Measurements from ENCODE around the gene TOM1L2.
"Not testable (repeated sequence)": the region's sequence is repeated elsewhere in the genome, so short reads cannot be mapped to it uniquely, and the experiment has no call there.

The TOM1L2 gene

DNA sequence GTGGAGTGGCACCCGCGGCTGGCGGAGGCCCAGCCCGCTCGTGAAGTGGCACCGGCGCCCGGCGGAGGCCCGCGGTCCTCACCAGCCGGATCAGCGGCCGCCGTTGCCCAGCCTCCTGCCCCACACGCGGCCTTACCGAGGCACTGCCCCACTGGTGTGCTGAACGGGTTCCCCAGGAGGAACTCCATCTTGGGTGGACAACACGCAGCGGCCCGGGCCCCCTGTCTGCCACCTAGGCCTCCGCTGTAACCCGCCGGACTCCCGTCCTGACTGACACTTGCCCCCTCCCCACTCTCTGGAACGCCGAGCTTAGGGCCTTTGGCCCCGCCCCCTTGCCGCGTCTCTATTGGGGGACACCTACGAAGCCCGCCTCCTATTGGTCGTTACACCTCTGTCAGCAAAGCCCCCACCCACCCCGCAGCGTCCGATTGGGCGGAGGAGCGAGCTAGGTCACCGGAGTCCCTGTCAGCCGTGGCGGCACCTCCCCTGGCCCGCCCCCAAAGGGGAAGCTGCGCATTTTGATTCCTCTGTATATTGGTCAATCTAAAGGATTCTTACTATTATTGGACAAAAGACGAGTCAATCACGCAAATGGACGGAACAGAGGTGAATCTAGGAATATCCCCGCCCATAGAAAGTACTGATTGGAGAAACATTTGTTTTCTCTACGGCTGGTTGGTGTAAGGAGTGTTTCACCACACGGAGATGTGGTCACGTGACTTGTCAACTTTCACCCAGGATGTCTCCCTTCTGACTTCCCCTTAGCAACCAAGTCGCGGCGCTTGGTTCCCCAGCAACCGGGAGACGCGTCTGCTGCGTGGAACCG is at the start of gene TOM1L2, which contains the start of gene DRC3:
Gene TOM1L2 (minus strand): TSS at position 275 of the 826 bp plus-strand sequence. CDS start 87 bp downstream, at position 188.
Gene DRC3 (plus strand): TSS at position 737 of the 826 bp plus-strand sequence. CDS start 4,737 bp downstream, outside the sequence.
- peak; percentile 96 for DNase-seq

DNA sequence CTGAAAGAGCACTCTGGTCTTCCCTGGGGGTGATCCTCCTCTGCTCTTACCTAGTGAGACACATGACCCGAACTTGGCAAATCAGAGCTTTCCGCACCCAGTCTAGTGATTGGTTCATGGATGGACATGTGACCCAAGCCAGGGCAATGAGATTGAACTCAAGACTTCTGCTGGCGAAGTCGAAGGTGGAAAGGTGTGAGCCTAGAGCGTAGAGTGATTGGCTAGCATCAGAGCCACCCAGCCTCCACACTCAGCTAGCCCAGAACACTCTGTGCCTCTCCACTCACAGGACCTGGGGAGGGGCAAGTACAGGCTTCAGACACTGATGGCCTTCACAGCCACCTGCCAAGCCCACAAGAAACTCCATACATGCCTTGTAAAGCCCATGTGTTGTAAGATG is 49.2 kb upstream of the TOM1L2 start:
- DNase-seq = no peak

DNA sequence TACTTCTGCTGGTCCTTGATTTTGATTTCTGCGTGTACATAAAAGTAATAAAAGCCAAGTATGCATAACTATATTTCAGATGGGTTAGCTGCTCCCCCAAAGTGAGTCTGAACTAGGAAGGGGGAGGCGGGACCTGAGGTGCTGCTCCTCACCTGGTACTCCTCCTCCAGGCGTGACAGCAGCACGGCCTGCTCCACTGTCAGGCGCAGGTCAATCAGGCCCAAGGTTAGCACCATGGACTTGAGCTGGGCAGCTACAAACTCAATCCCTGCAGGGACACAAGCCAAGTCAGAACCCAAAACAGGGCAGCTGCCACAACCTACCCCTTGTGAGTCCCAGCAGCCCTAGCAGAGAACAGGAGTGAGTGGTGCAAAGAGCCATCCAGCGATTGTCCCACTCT is 48.8 kb upstream of the TOM1L2 start:
- no peak for DNase-seq

DNA sequence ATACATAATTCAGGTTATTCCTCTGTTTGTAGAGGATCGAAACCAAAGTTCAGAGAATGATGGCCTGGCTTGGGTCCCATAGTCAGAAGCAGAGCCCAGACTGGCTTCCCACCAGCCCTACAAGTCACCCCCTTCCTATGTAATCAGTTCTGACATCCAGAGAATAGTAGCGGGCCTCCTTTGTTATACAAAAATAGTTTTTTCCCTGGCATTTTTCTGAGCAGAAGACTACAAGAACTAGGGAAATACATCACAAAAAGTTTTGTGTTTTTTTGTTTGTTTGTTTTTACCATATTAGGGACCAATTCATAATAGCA is 47.6 kb upstream of the TOM1L2 start:
- DNase-seq = no peak

DNA sequence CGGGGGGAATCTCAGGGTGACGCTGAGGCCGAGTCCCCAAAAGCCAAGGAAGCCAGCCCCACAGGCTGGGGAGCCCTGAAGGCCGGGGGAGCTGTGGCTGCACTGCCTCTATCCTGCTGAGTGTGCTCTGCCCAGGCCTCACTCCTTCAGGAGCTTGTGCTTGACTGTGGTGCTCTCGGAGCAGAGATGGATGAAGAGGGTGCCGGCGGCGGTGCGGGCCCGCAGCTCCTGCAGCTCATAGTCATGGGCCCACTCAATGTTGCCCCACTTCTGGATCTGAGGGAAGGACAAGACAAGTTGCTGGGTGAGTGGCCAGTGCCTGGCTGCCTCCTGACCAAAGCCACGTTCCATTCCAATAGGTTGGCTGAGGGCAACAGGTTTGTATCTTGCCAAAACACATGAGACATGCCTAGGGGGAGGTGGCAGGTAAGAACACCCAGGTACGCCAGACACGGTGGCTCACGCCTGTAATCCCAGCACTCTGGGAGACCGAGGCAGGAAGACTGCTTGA is 46.3 kb upstream of the TOM1L2 start:
- no peak for DNase-seq

DNA sequence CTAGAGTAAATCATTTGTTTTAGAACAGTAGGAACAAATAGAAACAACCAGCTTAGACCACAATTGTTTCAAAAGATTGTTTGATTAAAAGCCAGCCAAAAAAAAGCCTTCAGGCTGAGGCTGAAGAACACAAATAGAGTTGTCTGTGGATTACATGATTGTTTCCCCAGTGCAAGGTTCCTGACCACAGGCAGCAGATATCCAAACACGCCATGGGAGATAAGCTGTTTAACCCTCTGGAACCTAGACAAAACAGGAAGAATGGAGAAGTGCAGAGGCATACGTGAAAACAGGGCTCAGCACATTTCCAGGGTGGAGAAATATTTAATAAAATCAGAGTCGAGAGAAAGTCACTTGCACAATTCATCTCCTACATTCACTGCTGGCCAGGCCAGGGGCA is 45.8 kb upstream of the TOM1L2 start:
- DNase-seq = no peak

DNA sequence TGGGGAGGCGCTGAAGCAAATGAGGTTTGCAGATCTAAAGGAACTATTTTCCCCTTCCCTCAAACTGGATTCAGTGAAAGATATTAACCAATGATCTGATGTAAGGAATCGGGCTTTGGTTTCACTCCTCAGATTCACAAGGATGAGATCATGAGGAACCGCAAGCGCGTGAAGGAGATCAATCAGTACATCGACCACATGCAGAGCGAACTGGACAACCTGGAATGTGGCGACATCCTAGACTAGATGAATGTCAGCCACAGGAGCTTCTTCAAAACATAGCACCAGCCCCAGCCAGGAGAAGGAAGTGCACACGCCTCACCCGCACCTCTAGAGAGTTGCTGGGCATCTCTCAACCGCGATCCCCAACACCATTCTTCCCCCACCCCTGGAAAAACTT is 44.2 kb upstream of the TOM1L2 start:
- DNase-seq = no peak

DNA sequence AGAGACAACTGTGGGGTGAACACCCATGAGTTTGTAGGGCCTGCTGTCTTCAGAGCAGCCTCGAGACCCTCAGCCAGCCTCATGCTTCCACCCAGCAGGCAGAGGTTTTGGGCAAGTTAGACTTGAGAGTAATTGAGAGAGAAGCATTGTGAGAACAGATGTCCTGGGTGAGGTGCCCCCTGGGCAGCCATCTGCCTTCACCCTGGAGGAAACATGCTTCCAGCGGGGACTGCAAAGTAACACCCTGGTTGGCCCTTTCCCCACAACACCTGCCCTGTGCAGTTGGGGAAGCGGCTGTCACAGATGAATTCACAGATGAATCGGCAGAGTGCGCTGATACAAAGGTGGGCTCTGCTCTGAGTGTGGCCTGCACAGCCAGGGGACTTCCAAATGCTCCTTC is 43.4 kb upstream of the TOM1L2 start:
- no peak for DNase-seq

DNA sequence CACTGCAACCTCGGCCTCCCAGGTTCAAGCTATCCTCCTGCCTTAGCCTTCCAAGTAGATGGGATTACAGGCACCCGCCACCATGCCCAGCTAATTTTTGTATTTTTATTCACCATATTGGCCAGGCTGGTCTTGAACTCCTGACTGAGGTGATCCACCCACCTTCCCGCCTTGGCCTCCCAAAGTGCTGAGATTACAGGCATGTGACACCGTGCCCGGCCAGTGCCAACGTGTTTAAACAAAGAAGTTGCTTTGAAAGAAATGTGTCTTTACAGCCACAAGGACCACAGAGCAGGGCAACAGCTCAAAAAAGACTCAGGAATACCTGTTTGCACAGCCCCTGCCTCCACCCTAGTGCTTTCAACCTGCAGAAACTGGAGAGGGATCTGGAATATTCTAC is 41.8 kb upstream of the TOM1L2 start:
- no peak for DNase-seq

DNA sequence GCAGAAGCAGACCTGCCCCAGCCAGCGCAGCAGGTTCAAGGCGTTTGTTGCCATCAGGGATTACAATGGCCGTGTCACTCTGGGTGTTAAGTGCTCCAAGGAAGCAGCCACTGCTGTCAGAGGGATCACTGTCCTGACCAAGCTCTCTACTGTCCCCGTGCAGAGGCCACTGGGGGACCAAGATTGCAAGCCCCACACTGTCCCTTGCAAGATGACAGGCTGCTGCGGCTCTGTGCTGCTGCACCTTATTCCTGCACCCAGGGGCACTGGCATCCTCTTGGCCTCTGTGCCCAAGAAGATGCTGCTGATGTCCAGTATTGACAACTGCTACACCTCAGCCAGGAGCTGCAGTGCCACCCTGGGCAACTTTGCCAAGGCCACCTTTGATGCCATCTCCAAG is 39.1 kb upstream of the TOM1L2 start:
- no peak for DNase-seq

DNA sequence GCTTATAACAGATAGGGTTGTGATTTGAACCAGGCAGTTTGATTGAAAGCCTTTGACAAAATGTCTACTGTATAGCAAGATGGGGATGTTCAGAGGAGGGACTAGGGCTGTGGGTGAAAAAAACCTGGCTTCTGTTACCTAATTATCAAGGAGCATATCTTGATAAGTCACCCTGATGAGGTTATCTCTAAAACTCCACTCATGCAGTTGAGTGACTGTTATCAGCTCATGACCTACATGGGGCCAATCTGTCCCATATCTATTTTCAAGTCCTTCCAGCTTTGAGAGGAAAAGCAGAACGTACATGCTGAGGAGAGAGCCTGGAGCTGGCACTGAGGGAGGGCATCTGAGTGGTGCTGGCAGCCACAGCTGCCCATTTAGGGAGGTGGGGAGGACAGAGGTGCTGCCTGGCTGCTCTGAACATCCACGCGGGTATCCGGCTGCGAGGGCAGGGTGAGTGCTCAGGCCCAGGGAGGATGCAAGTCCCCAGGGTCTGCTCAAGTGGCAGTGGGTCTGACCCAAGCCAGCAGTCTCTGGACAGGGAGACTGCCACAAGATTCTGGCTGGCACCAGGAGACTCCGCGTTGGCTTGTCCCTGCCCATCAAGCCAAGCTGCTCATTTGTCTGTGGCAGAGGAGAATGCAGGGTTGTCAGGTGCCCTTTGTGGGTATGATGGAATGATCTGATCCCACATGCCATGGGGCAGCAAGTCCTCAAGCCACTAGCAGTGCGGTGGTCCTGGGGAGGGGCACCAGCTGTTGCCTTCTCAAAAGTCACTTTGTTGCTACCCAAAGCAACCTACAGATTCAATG is 37.6 kb upstream of the TOM1L2 start:
- no peak for DNase-seq

DNA sequence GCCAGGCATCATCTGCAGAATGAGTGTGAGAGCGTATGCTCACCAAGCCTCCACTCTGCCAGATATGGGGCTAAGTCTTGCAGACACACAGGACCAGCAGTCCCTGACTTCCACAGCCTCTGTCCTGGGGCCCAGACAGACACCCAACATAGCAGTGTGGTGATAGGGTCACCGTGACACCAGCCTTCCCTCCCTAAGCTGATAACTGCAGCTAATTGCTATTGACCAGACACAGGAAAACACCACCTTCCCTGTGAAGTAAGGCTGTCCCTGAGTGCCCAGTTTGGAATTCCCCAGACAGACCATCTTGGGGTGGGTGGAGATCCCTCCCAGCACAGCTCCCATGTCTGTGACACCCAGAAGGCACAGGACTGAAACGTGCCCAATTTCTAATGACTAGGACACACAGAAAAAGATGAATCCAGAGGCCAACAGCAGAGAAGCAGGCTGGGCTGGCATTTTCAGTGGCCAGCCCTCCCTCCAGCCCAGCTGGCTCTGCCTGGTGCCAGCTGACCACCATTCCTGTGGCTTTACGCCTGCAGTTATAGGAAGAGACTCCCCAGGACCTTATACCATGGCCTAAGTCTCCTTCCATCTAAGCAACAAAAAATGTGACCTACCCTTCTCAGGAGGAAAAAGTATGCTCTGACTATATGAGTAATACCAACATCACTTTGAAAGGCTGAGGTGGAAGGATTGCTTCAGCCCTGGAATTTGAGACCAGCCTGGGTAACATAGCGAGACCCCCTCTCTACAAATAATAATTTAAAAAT is 36.5 kb upstream of the TOM1L2 start:
- no peak for DNase-seq

DNA sequence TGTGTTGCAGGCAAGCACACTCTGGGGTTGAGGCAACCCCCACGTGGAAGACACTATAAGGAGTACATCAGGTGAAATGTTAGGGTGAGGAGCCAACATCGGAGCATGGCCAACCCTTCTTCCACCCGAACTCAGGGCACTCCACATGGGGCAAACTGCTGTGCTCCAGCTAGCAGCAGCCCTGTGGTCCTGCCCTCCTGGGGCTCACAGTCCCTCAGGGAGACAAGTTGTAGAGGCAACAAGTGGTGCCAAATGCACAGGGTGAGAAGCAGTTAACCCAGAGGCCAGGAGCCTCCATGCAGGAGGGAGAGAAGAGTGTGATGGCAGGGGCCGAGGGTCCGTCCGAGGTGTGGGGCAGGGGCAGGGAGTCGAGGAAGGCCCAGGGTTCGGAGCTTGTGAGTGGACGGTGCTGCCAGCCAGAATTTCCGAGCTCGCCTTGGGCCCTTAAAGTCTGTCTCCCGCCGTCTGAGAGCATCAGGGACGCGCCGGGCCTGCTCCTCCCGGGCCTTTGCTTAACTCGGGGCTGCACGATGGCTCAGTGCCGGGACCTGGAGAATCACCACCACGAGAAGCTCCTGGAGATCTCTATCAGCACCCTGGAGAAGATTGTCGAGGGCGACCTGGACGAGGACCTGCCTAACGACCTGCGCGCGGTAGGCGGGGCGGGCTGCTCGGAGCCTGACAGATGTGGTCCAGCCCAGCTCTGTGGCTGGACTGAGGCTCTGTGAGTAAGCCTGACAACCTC is 34.5 kb upstream of the TOM1L2 start:
- no peak for DNase-seq

DNA sequence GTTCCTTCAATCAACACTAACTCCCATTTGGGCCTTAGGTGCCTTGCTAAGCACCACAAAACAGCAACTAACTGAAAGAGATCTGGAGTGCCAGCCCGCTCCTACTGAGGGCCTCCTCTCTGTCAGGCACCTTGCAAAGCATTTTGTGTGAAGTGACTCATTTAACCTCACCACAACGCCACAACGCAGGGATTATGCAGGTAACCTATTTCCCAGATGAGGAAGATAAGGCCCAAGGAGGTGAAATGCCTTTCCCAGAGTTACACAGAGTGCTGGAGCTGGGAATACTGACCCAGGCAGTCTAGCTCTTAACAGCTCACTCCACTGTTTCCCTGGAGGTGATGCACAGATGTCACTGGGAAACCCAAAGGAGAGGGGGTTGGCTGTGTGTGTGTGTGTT is 33.3 kb upstream of the TOM1L2 start:
- DNase-seq = no peak

DNA sequence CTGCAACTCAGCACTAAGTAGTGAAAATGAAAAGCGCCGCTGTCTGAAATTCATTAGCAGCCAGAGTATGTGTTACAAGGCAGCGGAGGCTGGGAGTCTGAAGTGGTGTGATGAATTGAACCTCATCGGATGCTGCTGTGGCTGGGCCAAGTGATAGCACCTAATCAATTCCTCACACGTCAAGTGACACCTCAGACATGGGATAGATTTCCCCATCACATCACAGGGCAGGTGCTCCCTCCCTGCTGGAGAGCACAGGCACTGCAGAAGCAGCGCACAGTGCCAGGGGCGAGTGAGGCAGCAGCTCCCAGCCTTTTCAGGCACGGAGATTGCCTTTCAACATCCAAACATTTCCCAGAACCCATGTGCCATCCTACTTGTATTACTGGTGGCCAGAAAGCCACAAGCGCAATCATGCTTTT is 32.7 kb upstream of the TOM1L2 start:
- no peak for DNase-seq

DNA sequence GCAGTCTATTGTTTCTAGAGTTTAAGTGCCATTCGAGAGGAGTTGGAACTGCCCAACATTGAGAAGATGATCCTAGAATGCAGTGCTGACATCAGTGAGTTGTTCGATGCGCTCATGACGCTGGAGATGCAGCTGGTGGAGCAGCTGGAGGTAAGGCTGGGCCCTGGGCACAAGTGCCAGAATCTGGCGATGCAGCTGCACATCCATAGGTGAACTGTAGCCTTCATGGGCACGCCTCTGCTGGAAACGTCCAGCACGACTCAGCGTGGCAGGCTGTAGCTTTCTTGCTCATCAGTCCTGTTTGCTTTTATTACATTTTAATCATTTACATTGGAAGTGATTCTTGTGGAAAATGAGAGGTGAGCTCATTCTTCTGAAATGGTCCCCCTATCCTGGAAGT is 32.1 kb upstream of the TOM1L2 start:
- DNase-seq = no peak

DNA sequence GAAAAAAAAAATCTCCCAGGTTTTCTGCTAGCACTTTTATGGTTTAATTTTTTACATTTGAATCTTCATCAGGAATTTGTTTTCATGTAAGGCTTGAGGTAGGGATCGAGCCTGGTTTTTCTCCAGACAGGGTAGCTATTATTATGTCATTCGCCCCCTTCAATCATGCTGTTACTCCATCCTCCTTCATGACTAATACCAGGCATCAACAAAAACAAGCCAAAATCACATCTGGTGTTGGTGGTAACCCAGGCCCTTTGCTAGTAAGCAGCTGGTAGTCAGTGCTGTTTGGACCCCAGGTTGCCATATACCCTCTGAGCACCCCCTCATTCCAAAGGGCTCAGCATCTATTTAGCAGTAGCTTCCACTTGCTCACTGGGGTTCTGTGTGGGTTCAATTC is 30.0 kb upstream of the TOM1L2 start:
- no peak for DNase-seq

DNA sequence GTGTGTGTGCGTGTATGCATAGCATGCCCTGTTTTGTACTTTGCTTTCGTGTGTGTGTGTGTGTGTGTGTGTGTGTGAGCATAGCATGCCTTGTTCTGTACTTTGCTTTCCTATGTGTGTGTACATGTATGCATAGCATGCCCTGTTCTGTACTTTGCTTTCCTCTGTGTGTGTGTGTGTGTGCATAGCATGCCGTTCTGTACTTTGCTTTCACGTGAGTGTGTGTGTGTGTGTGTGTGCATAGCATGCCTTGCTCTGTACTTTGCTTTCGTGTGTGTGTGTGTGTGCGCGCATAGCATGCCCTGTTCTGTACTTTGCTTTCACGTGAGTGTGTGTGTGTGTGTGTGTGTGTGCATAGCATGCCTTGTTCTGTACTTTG is 27.8 kb upstream of the TOM1L2 start:
- no peak for DNase-seq

DNA sequence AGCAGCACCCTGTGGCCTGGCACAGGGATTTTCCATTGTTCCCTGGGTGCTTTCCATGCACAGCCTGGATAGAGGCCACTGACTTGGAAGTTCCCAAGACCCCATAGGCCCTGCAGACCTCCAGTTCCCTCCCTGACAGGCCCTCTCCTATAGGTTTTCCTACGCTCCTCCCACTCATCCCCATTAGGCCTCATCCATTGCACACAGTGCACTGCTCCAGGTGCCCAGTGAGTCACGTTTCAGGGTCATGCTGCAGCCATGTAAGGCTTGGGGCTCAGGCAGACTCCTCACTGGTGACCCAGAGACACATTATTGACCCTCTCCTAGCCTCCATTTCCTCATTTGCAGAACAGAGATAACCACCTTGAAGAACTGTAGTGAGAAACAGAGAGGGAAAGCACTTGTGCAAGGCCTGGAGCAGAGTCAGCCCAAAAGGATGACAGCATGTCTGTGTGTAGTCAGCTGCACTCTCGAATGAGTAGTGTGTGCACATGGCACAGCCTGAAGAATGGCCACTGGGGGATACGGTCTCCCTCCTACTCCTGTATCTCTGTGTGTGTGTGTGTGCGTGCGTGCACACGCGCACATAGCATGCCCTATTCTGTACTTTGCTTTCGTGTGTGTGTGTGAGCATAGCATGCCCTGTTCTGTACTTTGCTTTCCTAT is 27.3 kb upstream of the TOM1L2 start:
- DNase-seq = no peak

DNA sequence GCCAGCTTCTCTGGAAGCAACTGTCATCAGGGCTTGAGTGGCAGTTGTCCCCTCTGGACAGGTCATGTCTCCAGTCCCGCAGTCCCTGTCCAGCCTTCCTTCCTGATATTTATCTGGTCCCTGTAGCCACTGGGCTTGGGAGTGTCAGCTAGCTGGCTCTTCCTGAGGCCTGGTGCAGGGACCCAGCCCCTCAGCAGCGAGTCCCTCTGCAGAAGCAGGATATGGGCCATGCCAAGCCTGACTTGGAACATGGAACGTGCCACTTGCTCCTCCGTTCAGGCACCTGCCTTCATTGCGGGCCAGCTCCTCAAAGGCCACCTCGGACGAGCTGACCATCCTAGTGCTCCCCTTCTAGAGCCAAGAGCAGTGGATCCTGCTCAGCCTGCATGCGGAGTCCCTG is 26.7 kb upstream of the TOM1L2 start:
- DNase-seq = no peak

DNA sequence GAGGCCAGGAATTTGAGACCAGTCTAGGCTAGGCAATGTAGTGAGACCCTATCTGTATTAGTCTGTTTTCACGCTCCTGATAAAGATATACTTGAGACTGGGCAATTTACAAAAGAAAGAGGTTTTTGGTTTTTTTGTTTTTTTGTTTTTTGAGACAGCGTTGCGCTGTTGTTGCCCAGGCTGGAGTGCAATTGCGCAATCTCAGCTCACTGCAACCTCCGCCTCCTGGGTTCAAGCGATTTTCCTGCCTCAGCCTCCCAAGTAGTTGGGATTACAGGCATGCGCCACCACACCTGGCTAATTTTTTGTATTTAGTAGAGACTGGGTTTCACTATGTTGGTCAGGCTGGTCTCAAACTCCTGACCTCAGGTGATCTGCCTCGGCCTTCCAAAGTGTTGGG is 23.7 kb upstream of the TOM1L2 start:
- DNase-seq = not testable (repeated sequence)

Measured in NCI-H774 (cell line).